Measurements from ENCODE around the gene PRDM15. TPM values are rescaled to one million over a fixed set of nuclear protein-coding genes. Genes with fewer than 3 reads are reported as not detected.

PRDM15 gene
- total RNA-seq, 1 donor, result 7.2 TPM

GRCh38 chr21:41779659-41780058, 99.5 kb downstream of the PRDM15 start:
- DNase-seq (ENCODE audit: insufficient read length, low spot score, missing footprints), result no peak
- Histone ChIP-seq H3K4me3 (ENCODE audit: insufficient read depth, low read length) (no peak overlapping the region), H3K36me3 (ENCODE audit: insufficient read depth, low read length) (no peaks in the 10 kb centered on the region), H3K27ac (ENCODE audit: low read depth, low read length) (no peak overlapping the region), H3K9me3 (ENCODE audit: low read depth, low read length) (no peaks in the 10 kb centered on the region), H3K4me1 (ENCODE audit: insufficient read depth, low read length) (peaks cover 7% of the 10 kb centered on the region), H3K27me3 (ENCODE audit: insufficient read depth, low read length) (peaks cover 46% of the 10 kb centered on the region), H3K79me2 (ENCODE audit: insufficient read depth, low read length) (no peaks in the 10 kb centered on the region), H4K20me1 (ENCODE audit: insufficient read depth, low read length) (no peaks in the 10 kb centered on the region), H3K4me2 (ENCODE audit: insufficient read depth, low read length) (no peak overlapping the region), H2AFZ (ENCODE audit: low read length) (no peak overlapping the region)
- TF ChIP-seq, protein P1, sequence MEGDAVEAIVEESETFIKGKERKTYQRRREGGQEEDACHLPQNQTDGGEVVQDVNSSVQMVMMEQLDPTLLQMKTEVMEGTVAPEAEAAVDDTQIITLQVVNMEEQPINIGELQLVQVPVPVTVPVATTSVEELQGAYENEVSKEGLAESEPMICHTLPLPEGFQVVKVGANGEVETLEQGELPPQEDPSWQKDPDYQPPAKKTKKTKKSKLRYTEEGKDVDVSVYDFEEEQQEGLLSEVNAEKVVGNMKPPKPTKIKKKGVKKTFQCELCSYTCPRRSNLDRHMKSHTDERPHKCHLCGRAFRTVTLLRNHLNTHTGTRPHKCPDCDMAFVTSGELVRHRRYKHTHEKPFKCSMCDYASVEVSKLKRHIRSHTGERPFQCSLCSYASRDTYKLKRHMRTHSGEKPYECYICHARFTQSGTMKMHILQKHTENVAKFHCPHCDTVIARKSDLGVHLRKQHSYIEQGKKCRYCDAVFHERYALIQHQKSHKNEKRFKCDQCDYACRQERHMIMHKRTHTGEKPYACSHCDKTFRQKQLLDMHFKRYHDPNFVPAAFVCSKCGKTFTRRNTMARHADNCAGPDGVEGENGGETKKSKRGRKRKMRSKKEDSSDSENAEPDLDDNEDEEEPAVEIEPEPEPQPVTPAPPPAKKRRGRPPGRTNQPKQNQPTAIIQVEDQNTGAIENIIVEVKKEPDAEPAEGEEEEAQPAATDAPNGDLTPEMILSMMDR (IDR thresholded peaks at IDR 0.05; ENCODE audit: extremely low read depth, low read depth, low read length), result no peak

- no peak overlapping the region for H2AFZ ChIP-seq (ENCODE audit: low read length)
- TF ChIP-seq, protein P1 (IDR thresholded peaks at IDR 0.05; ENCODE audit: extremely low read depth, low read depth, low read length), result no peak
- no peaks in the 10 kb centered on the region for H4K20me1 ChIP-seq (ENCODE audit: insufficient read depth, low read length)
- no peaks in the 10 kb centered on the region for H3K36me3 ChIP-seq (ENCODE audit: insufficient read depth, low read length)
- peaks cover 49% of the 10 kb centered on the region for H3K27me3 ChIP-seq (ENCODE audit: insufficient read depth, low read length)
- H3K27ac ChIP-seq (ENCODE audit: low read depth, low read length), result no peak overlapping the region
- H3K4me3 ChIP-seq (ENCODE audit: insufficient read depth, low read length), result no peak overlapping the region
- peaks cover 7% of the 10 kb centered on the region for H3K4me1 ChIP-seq (ENCODE audit: insufficient read depth, low read length)
- DNase-seq (ENCODE audit: insufficient read length, low spot score, missing footprints), result no peak
- no peaks in the 10 kb centered on the region for H3K9me3 ChIP-seq (ENCODE audit: low read depth, low read length)
- H3K79me2 ChIP-seq (ENCODE audit: insufficient read depth, low read length), result no peaks in the 10 kb centered on the region
- H3K4me2 ChIP-seq (ENCODE audit: insufficient read depth, low read length), result no peak overlapping the region
These were observed 100.1 kb downstream of the PRDM15 start for GRCh38 chr21:41778930-41779600.

DNA sequence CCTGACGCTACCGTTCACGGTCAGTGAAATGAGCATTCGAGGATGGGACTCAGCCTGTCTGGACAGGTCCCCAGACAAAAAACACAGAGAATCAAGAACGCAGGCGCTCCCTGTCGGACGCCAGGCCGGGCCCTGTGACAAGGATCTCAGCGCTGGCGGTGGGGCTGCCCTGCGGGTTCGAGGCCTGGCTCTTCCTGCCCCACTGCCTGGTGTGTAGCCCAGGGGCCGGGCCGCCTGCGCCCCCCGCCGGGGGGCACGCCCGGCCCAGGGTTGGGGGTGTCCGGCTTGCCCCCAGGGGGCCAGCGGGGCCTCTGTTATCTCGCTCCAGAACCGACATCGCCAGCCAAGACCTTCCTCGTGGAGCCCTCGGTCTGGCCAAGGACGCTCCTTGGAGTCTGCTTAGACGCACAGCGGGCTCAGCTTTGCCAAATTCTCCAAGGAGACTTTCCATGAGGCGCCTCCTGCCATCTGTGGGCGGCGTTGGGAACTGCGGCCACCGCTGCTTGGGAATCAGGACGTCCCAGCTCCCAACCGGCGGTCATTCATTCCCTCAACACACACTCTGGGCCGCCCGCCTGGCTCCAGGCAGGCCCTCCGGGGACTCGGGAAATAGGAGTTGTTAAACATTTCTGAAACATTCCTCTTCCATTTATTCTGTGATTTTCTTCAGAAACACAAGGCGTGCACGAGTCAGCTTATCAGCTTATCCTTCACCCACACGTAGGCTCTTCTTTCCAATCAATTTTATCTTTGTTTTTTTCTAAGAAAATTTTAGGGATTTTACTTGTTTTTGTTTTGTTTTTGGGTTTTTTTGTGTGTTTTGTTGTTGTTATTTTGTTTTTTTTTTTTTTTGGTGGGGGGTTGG, 101.0 kb downstream of the PRDM15 start:
- DNase-seq (ENCODE audit: insufficient read length, low spot score, missing footprints), result peak; percentile 96
- H3K4me2 ChIP-seq (ENCODE audit: insufficient read depth, low read length), result peak overlapping the region; percentile 56

More for the DNA sequence above, 101.0 kb downstream of the PRDM15 start:
- no peaks in the 10 kb centered on the region for H3K9me3 ChIP-seq (ENCODE audit: low read depth, low read length)
- no peaks in the 10 kb centered on the region for H3K79me2 ChIP-seq (ENCODE audit: insufficient read depth, low read length)
- peak overlapping the region; percentile 44 for H3K27ac ChIP-seq (ENCODE audit: low read depth, low read length)
- no peak overlapping the region for H3K4me3 ChIP-seq (ENCODE audit: insufficient read depth, low read length)
- TF ChIP-seq, protein P1 (IDR thresholded peaks at IDR 0.05; ENCODE audit: extremely low read depth, low read depth, low read length), result peak; percentile 90
- H4K20me1 ChIP-seq (ENCODE audit: insufficient read depth, low read length), result no peaks in the 10 kb centered on the region
- H2AFZ ChIP-seq (ENCODE audit: low read length), result peak overlapping the region; percentile 58
- H3K36me3 ChIP-seq (ENCODE audit: insufficient read depth, low read length), result no peaks in the 10 kb centered on the region
- peaks cover 46% of the 10 kb centered on the region for H3K27me3 ChIP-seq (ENCODE audit: insufficient read depth, low read length)
- peaks cover 7% of the 10 kb centered on the region for H3K4me1 ChIP-seq (ENCODE audit: insufficient read depth, low read length)
